ENCODE data around the gene DENND1A. TPM values are rescaled to one million over a fixed set of nuclear protein-coding genes. Genes with fewer than 3 reads are reported as not detected.

The DENND1A gene
- total RNA-seq, 4 donors from 2014 or later: 17.6 to 33.8 (median 22.9) TPM

- no peak for TF ChIP-seq CTCF (IDR thresholded peaks at IDR 0.05; ENCODE audit: low read depth)
Measured at GRCh38 chr9:123465304-123465703, 464.6 kb downstream of the DENND1A start.

DNA sequence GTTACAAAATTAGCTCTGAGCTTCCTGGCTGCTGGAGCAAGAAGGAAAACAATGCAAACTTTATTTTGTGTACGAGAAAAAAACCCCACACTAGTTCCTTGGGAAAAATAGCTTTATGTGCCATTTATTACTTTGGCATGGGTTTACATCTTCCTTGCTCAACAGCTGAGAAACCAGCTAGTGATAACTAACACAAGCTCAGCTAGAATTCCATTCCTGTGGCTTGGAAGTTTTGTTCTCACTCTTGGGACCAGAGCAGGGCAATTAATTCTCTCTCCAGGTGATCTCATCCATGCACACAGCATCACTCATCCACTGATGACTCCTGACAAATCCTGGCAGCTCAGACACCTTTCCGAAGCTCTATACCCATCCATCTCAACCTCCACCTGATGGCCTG lies 469.8 kb downstream of the DENND1A start:
- no peak for TF ChIP-seq CTCF (IDR thresholded peaks at IDR 0.05; ENCODE audit: low read depth)

DNA sequence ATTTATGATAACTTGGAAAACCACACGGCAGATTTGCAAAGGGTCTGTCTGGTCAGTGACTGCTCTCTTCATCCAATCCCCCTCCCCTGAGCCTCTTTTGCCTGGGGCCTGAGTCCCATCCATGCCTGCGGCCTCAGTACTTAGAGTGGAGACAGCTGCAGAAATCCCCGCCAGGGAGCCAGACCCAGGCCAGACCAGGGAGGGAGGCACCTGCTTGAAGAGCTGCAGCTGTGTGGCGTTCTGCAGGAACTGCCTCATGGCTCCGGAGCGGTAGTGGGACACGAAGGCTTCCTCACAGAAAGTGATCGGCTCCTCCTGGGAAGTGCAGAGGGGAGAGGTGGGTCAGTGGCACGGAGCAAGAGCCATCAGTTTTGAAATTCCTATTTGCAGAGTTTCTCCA lies 472.3 kb downstream of the DENND1A start:
- TF ChIP-seq CTCF (IDR thresholded peaks at IDR 0.05; ENCODE audit: low read depth): no peak

- no peak for TF ChIP-seq CTCF (IDR thresholded peaks at IDR 0.05; ENCODE audit: low read depth)
Measured at GRCh38 chr9:123456011-123456410, 473.9 kb downstream of the DENND1A start.

GRCh38 chr9:123455187-123455586 lies 474.7 kb downstream of the DENND1A start:
- TF ChIP-seq CTCF (IDR thresholded peaks at IDR 0.05; ENCODE audit: low read depth): no peak

GRCh38 chr9:123454361-123454760 lies 475.6 kb downstream of the DENND1A start:
- no peak for TF ChIP-seq CTCF (IDR thresholded peaks at IDR 0.05; ENCODE audit: low read depth)

DNA sequence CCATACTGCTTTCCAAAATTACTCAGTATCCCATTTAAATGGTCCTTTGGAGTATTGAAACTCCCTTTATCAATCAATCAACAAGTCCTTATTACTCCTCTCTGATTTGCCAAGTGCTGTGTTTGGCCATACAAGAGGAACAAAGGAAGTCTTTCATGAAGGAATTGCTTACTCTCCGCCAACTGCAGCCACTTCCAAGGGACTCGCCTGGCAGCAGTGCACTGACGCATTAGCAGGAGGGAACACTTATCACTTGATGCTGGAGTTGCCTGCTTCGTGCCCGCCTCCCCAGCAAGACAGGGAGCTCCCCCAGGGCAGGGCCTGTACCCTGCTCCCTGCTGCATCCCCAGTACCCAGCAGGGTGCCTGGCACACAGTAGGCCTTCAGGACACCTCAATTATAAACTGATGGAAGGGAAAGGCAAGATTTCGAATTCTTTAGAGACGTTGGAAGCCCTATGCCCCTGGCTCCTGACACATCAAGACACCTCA lies 476.1 kb downstream of the DENND1A start:
- no peak for TF ChIP-seq CTCF (IDR thresholded peaks at IDR 0.05; ENCODE audit: low read depth)

All from subcutaneous adipose tissue (tissue), 4 donors.